OCI-LY7 (cell line): ENCODE measurements around the gene SDCCAG8. TPM values are rescaled to one million over a fixed set of nuclear protein-coding genes. Genes with fewer than 3 reads are reported as not detected.

Experiments
- BruUV-seq: library from RNA; stranded (reverse); fragments of 400-500 nt; replicated peaks from 2 replicates; lab custom pipeline; 2021; lab: Mats Ljungman, UMichigan
- CTCF ChIA-PET: fragments of 300-600 bp; sonication (Branson Sonifier 250); formaldehyde crosslinking; loops from one replicate; lab custom pipeline; 2022; ENCODE audit warnings: antibody characterized with exemption; ENCODE audit not compliant: unreplicated experiment; lab: Charles Lee
- POLR2A ChIA-PET: fragments of 300-600 bp; sonication (Branson Sonifier 250); formaldehyde crosslinking; loops from one replicate; lab custom pipeline; 2022; ENCODE audit warnings: antibody characterized with exemption; lab: Charles Lee
- DNase-seq: peaks from one replicate; pipeline ENCODE4 v3.0.0-alpha.2; 2015; ENCODE audit warnings: low spot score
- H2AFZ ChIP-seq: fragments of 200-600 bp; sonication (generic), shearing (Covaris generic); 2 replicates; pipeline ENCODE4 v1.6.1; 2014; ENCODE audit warnings: mild to moderate bottlenecking, antibody characterized with exemption, low read length, moderate library complexity
- H3K27ac ChIP-seq: fragments of 200-600 bp; sonication (generic); 2 replicates; pipeline ENCODE4 v1.5.1; 2014; ENCODE audit warnings: mixed run types, low read depth, mild to moderate bottlenecking, moderate library complexity, low read length, inconsistent platforms; ENCODE audit not compliant: poor library complexity, severe bottlenecking
- H3K36me3 ChIP-seq: fragments of 200-600 bp; sonication (generic); 2 replicates; pipeline ENCODE4 v1.6.1; 2014; ENCODE audit warnings: mild to moderate bottlenecking, antibody characterized with exemption, low read length, moderate library complexity, mixed read lengths; ENCODE audit not compliant: insufficient read depth
- H3K4me1 ChIP-seq: fragments of 200-600 bp; sonication (generic); 2 replicates; pipeline ENCODE4 v1.5.1; 2014; ENCODE audit warnings: mild to moderate bottlenecking, low read length; ENCODE audit not compliant: insufficient read depth, poor library complexity, severe bottlenecking
- H3K4me2 ChIP-seq: fragments of 200-600 bp; sonication (generic); 2 replicates; pipeline ENCODE4 v1.6.1; 2014; ENCODE audit warnings: mild to moderate bottlenecking, low read length
- H3K4me3 ChIP-seq: fragments of 200-600 bp; sonication (generic); 2 replicates; pipeline ENCODE4 v1.5.1; 2014; ENCODE audit warnings: mild to moderate bottlenecking, low read depth, low read length; ENCODE audit not compliant: poor library complexity, severe bottlenecking
- H3K79me2 ChIP-seq: fragments of 200-600 bp; sonication (generic); 2 replicates; pipeline ENCODE4 v1.6.1; 2016; ENCODE audit warnings: low read depth, mild to moderate bottlenecking, low read length, moderate library complexity, mixed read lengths; ENCODE audit not compliant: insufficient read depth
- H3K9me2 ChIP-seq: fragments of 200-600 bp; sonication (generic); 2 replicates; pipeline ENCODE4 v1.6.1; 2016; ENCODE audit warnings: mild to moderate bottlenecking, low read length, mixed read lengths; ENCODE audit not compliant: insufficient read depth
- H3K9me3 ChIP-seq: fragments of 200-600 bp; sonication (generic); 2 replicates; pipeline ENCODE4 v1.6.1; 2014; ENCODE audit warnings: mild to moderate bottlenecking, mixed run types, low read length, mixed read lengths
- H4K20me1 ChIP-seq: fragments of 200-600 bp; sonication (generic); 2 replicates; pipeline ENCODE4 v1.6.1; 2014; ENCODE audit warnings: mild to moderate bottlenecking, antibody characterized with exemption, low read length, moderate library complexity, mixed read lengths; ENCODE audit not compliant: insufficient read depth
- EZH2phosphoT487 ChIP-seq: fragments of 200-600 bp; sonication (generic); IDR thresholded peaks from 2 replicates; pipeline ENCODE4 v1.6.1; 2018; ENCODE audit warnings: low read depth, borderline replicate concordance, mild to moderate bottlenecking, mixed run types, antibody characterized with exemption, low read length, moderate library complexity, mixed read lengths
- intact Hi-C: fragments of 100-400 bp; cut with micrococcal nuclease; formaldehyde crosslinking; loops from one replicate; pipeline ENCODE4 v1.10.0; 2022; ENCODE audit not compliant: unreplicated experiment
- total RNA-seq, 2 experiments: library from RNA; depleted of rRNA in 1 of 2; stranded (reverse); fragments of >200 nt in 1 of 2; shearing (Covaris generic) in 1 of 2; gene quantifications; 2 replicates each; pipeline ENCODE4 v1.2.3, GENCODE V29; 2014 to 2022
- TF ChIP-seq, protein P1 (sequence below): fragments of 200-600 bp; sonication (generic); conservative IDR thresholded peaks from 2 replicates; pipeline ENCODE4 v1.5.1; 2014; ENCODE audit warnings: mild to moderate bottlenecking, antibody characterized with exemption, low read length, moderate library complexity, mixed read lengths

The SDCCAG8 gene
- total RNA-seq, 2 experiments from 2014 or later, result 18.1 to 28.7 TPM

- CTCF ChIA-PET, result interaction anchor here (0.9 kb wide), 1 partner anchor 16 kb away, joined by 3 read pairs; no protein-coding TSS in a partner anchor
Observed at GRCh38 chr1:243256590-243256989, 749 bp downstream of the SDCCAG8 start.

DNA sequence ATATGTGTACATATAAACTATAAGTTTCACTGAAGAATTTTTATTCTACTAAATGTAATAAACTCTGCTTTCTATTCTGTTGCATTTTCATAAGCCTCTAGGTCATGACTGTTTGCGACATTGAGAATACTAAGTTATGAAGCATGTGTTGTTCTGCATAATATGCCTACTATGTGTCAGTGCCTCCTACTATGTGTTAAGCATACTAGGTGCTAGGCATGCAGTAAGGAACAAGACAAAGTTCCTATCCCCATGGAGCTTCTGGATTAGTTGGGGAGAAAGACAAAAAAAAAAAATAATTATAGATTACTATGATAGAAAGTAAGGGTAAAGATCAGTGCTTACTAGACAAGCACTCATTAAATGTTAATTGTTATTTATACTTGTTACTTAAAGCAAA is 1.3 kb downstream of the SDCCAG8 start:
- Histone ChIP-seq H2AFZ (no peak overlapping the region), H3K9me2 (no peaks in the 10 kb centered on the region), H3K27ac (no peak overlapping the region), H3K79me2 (peaks cover 47% of the 10 kb centered on the region), H3K4me3 (peak overlapping the region; percentile 93), H3K36me3 (no peaks in the 10 kb centered on the region), H4K20me1 (peaks cover 8% of the 10 kb centered on the region), H3K4me2 (peak overlapping the region; percentile 82), H3K4me1 (peaks cover 20% of the 10 kb centered on the region), H3K9me3 (no peaks in the 10 kb centered on the region)
- TF ChIP-seq, protein P1, sequence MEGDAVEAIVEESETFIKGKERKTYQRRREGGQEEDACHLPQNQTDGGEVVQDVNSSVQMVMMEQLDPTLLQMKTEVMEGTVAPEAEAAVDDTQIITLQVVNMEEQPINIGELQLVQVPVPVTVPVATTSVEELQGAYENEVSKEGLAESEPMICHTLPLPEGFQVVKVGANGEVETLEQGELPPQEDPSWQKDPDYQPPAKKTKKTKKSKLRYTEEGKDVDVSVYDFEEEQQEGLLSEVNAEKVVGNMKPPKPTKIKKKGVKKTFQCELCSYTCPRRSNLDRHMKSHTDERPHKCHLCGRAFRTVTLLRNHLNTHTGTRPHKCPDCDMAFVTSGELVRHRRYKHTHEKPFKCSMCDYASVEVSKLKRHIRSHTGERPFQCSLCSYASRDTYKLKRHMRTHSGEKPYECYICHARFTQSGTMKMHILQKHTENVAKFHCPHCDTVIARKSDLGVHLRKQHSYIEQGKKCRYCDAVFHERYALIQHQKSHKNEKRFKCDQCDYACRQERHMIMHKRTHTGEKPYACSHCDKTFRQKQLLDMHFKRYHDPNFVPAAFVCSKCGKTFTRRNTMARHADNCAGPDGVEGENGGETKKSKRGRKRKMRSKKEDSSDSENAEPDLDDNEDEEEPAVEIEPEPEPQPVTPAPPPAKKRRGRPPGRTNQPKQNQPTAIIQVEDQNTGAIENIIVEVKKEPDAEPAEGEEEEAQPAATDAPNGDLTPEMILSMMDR, result no peak
- intact Hi-C loops, result no loop called here
- ChIA-PET POLR2A (interaction anchor here (0.6 to 5.3 kb wide), 7 partner anchors 8 to 22 kb away, joined by 3 to 37 read pairs (median 4); no protein-coding TSS in a partner anchor), CTCF (interaction anchor here (0.9 kb wide), 1 partner anchor 15 kb away, joined by 3 read pairs; no protein-coding TSS in a partner anchor)
- no TSS peak for BruUV-seq
- DNase-seq, result no peak

More at GRCh38 chr1:243256590-243256989, 749 bp downstream of the SDCCAG8 start:
- Histone ChIP-seq H3K79me2 (peaks cover 53% of the 10 kb centered on the region), H4K20me1 (peaks cover 12% of the 10 kb centered on the region), H3K36me3 (no peaks in the 10 kb centered on the region), H2AFZ (peak overlapping the region; percentile 51; the same call in 1 of the 2 replicates), H3K9me3 (no peaks in the 10 kb centered on the region), H3K4me2 (peak overlapping the region; percentile 82), H3K4me1 (peaks cover 26% of the 10 kb centered on the region), H3K9me2 (no peaks in the 10 kb centered on the region), H3K27ac (peak overlapping the region; percentile 85), H3K4me3 (peak overlapping the region; percentile 93)
- POLR2A ChIA-PET, result interaction anchor here (0.6 to 5.3 kb wide), 13 partner anchors 8 to 57 kb away, joined by 3 to 37 read pairs (median 4); no protein-coding TSS in a partner anchor
- BruUV-seq, result TSS peak; percentile 72
- intact Hi-C loops, result no loop called here
- no peak for DNase-seq
- TF ChIP-seq, protein P1, result no peak
- no peak for TF ChIP-seq EZH2phosphoT487

- H3K4me1 ChIP-seq, result peaks cover 10% of the 10 kb centered on the region
- no peaks in the 10 kb centered on the region for H3K36me3 ChIP-seq
- POLR2A ChIA-PET, result interaction anchor here (0.5 kb wide), 1 partner anchor 1436 kb away, joined by 3 read pairs; no protein-coding TSS in a partner anchor
- DNase-seq, result no peak
- no peaks in the 10 kb centered on the region for H3K9me3 ChIP-seq
- intact Hi-C loops, result no loop called here
- H4K20me1 ChIP-seq, result peaks cover 2% of the 10 kb centered on the region; the same call in 1 of the 2 replicates
- BruUV-seq, result no TSS peak
- no peak overlapping the region for H3K27ac ChIP-seq
- TF ChIP-seq, protein P1, result no peak
- no peak for TF ChIP-seq EZH2phosphoT487
- no peaks in the 10 kb centered on the region for H3K9me2 ChIP-seq
- H3K4me2 ChIP-seq, result no peak overlapping the region
- H3K79me2 ChIP-seq, result peaks cover 32% of the 10 kb centered on the region
- no peak overlapping the region for H2AFZ ChIP-seq
- CTCF ChIA-PET, result no interaction called here
- no peak overlapping the region for H3K4me3 ChIP-seq
Observed at GRCh38 chr1:243258731-243259130, 2.9 kb downstream of the SDCCAG8 start.
